T47D (cell line): ENCODE results near the gene SIRT6.
"Not testable (repeated sequence)": the region's sequence is repeated elsewhere in the genome, so short reads cannot be mapped to it uniquely, and the experiment has no call there.

Experiments used
- DNase-seq, 2 experiments: peaks; one replicate each; pipeline versions ENCODE4 v3.0.0 to v3.0.0-alpha.2; 2011 to 2012; ENCODE audit warnings: low read depth in 1 of 2, low spot score in 1 of 2
- JUND ChIP-seq: IDR thresholded peaks from 2 replicates; pipeline ENCODE4 v1.6.1; 2012; ENCODE audit warnings: low read depth
- in situ Hi-C: cut with HindIII; loops from 2 replicates; pipeline ENCODE4 v1.10.0; 2016; ENCODE audit warnings: low sequenced_read_pairs, low pct_unique_long_range_greater_than_20kb

Gene SIRT6

DNA sequence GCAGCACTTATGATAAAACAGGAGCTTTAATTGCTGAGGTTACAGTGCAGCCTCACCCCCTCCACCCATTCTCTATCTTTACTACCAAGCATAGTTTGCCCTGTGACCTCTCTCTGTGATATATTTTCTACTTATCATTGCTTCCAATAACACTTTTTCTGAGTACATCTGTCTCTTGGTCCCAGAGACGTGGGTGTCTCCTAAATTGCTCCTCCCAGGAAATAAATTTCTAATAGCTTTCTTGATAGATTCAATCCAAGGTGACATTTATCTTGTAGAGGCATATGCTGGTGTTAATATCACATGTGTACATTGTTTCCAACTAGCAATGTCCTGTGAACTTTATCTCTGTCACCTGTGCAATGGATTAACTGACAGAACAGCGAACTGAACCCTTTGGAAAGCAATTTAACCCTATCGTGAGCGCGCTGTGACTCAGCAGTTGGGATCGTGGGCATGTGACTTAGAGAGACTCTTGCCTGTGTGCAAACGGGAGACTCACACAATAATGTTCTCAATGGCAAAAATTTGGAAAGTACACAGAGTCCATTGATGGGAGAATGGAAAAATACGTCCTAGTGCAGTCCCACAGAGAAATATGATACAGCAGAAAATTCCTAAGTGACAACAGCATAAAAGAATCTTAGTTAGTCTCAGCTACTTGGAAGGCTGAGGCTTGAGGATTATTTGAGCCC is 51.5 kb downstream of the SIRT6 start:
- peak in 1 of 2 experiments; percentile 66 for DNase-seq
- TF ChIP-seq JUND: no peak

GRCh38 chr19:4129050-4129449 is 53.3 kb downstream of the SIRT6 start:
- DNase-seq, in situ Hi-C loops: not testable (repeated sequence)

More for the DNA sequence above, 51.5 kb downstream of the SIRT6 start:
- in situ Hi-C loops: no loop called here

DNA sequence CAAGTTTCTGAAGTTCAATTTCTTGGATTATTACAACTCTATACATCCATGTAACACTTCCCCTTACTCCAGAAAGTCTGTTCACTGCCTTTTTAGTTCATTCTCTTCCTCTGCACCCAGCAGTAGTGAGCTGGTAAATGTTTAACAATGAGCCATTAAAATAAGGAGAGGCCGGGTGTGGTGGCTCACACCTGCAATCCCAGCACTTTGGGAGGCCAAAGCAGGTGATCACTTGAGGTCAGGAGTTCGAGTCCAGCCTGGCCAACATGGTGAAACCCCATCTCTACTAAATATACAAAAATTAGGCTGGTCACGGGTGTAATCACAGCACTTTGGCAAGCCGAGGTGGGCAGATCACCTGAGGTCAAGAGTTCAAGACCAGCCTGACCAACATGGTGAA is 55.0 kb downstream of the SIRT6 start:
- DNase-seq, in situ Hi-C loops: not testable (repeated sequence)

- in situ Hi-C loops: no loop called here
- no peak for DNase-seq
- TF ChIP-seq JUND: no peak
Measured at GRCh38 chr19:4124638-4125037, 57.7 kb downstream of the SIRT6 start.
